T-helper 2 cell treated with Interferon-gamma antibody and Interleukin-4, amounts not matched to agents 5 μg/mL and 100 μg/mL, for 36 hours (primary cell): ENCODE measurements around the gene DENND1B.

Source experiments
- DNase-seq: peaks from one replicate; pipeline ENCODE4 v3.0.0; 2021; ENCODE audit warnings: low spot score
- H3K27ac Mint-ChIP-seq: one replicate; pipeline ENCODE4 v1.8.0; 2021; ENCODE audit warnings: mild to moderate bottlenecking, mixed read lengths
- H3K27me3 Mint-ChIP-seq: one replicate; pipeline ENCODE4 v1.8.0; 2021; ENCODE audit warnings: low read depth, mixed read lengths
- H3K36me3 Mint-ChIP-seq: one replicate; pipeline ENCODE4 v1.8.0; 2021; ENCODE audit warnings: low read depth, mixed read lengths
- H3K4me1 Mint-ChIP-seq: one replicate; pipeline ENCODE4 v1.8.0; 2021; ENCODE audit warnings: low read depth, mixed read lengths
- H3K4me3 Mint-ChIP-seq: one replicate; pipeline ENCODE4 v1.8.0; 2022; ENCODE audit warnings: mild to moderate bottlenecking, moderate library complexity, mixed read lengths
- H3K9me3 Mint-ChIP-seq: one replicate; pipeline ENCODE4 v1.8.0; 2021; ENCODE audit warnings: mixed read lengths

Gene DENND1B

DNA sequence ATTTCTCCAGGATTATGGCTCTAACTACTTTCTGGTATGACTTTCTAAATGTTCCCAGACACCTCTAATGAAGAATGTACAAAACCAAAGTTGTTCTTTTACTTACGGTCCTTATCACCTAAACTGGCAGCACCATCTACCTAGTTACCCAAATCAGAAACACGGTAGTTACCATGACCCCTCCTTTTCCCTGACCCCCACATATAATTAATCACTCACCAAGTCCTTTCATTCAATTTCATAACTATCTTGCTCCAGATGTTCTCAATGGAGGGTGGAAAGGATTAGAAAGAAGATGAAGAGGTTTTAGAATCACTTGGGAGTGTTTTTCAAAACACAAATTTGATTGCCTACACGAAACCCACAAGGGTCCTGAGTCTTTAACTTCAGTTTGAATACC, 98.0 kb downstream of the DENND1B start:
- Mint-ChIP-seq H3K4me3 (no peak overlapping the region), H3K27me3 (no peaks in the 10 kb centered on the region), H3K36me3 (no peaks in the 10 kb centered on the region), H3K4me1 (peaks cover 28% of the 10 kb centered on the region), H3K27ac (no peak overlapping the region), H3K9me3 (no peaks in the 10 kb centered on the region)
- DNase-seq, result no peak

DNA sequence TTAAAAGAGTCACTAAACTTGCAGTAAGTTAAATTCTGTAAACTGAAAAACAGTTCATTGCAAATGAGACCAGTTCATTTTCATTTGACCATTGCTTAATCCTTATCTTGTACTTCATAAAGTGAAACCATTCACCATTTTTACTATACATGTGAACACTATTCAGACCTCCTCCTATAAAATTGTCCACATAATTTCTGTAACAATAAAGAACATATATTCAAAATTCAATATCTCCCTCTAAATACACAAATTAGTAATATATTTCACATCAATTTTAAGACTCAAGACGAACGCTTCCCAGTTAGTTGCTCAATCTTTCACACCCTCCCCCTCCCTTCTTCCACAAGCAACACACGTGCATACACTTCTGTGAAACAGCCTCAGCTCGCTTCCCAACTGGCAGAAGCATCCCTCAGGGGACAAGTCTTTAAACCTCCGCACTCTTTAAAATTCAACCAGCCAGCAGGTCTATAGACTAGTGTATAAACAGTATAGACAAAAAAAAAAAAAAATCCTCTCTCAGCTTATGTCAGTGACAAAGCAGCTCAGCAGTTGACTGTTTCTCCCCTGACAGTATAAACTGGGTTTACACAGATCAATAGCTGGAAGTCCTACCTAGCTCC, 99.6 kb downstream of the DENND1B start:
- DNase-seq, result no peak
- Mint-ChIP-seq H3K27me3 (no peaks in the 10 kb centered on the region), H3K27ac (no peak overlapping the region), H3K4me1 (peaks cover 21% of the 10 kb centered on the region), H3K4me3 (no peak overlapping the region), H3K36me3 (no peaks in the 10 kb centered on the region), H3K9me3 (no peaks in the 10 kb centered on the region)

DNA sequence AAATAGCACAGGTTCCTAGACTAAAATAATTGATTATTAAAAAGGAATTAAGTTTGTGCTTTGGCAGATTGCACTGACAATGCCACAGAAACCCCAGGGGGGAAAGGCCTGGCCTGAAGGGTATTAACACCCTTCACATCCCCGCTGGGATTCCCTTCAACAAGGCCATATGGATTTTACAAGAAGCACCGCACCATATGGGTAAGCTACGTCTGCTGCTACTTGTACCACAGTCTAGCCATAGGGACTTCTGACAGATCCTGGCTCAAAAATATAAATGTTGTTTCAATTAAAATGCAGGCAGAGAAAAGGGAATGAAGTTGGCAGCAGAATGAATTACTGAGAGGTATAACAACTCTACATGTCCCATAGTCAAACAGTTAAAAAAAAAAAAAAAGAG, 101.0 kb downstream of the DENND1B start:
- peaks cover 21% of the 10 kb centered on the region for H3K4me1 Mint-ChIP-seq
- H3K4me3 Mint-ChIP-seq, result no peak overlapping the region
- no peak for DNase-seq
- no peaks in the 10 kb centered on the region for H3K27me3 Mint-ChIP-seq
- no peaks in the 10 kb centered on the region for H3K9me3 Mint-ChIP-seq
- no peak overlapping the region for H3K27ac Mint-ChIP-seq
- H3K36me3 Mint-ChIP-seq, result no peaks in the 10 kb centered on the region

DNA sequence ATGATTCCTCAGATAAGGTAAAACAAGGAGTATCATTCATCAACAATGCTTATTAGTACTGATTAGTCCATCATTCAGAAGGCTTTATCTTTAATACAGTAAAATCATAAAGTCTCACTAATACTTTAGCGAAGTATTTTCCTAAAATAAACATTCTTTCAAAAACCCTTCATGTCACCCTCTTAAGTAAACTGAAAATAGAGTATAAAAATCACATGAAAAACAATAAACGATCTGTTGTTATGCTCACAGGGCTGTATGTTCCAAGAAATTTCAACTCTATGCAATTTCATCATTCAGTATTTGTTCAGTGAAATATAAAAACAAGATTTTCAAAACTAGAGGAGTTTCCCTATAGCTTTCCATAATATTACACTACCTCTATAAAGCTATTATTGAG, 102.0 kb downstream of the DENND1B start:
- no peaks in the 10 kb centered on the region for H3K27me3 Mint-ChIP-seq
- peaks cover 21% of the 10 kb centered on the region for H3K4me1 Mint-ChIP-seq
- no peak for DNase-seq
- no peaks in the 10 kb centered on the region for H3K36me3 Mint-ChIP-seq
- no peak overlapping the region for H3K27ac Mint-ChIP-seq
- H3K9me3 Mint-ChIP-seq, result no peaks in the 10 kb centered on the region
- no peak overlapping the region for H3K4me3 Mint-ChIP-seq

DNA sequence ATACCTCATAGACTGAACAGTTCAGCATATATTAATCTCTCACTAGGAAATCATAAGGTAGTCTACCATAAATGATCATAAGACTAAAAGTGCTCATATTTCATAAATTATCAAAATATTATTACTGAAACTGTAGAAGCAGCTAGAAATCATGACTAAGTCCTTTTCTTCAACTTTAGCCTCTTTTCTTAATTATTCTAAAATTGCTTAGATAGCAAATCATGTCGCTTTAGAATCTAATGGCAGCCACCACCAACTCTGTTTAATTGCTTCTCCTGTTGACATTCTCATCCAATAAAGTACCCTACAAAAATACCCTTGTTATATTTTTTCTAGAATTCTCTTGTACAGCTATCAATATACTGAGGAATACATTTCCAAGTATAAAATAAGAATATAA, 102.9 kb downstream of the DENND1B start:
- H3K36me3 Mint-ChIP-seq, result no peaks in the 10 kb centered on the region
- no peak overlapping the region for H3K4me3 Mint-ChIP-seq
- H3K27me3 Mint-ChIP-seq, result no peaks in the 10 kb centered on the region
- H3K9me3 Mint-ChIP-seq, result no peaks in the 10 kb centered on the region
- H3K4me1 Mint-ChIP-seq, result peaks cover 16% of the 10 kb centered on the region
- H3K27ac Mint-ChIP-seq, result no peak overlapping the region
- no peak for DNase-seq

DNA sequence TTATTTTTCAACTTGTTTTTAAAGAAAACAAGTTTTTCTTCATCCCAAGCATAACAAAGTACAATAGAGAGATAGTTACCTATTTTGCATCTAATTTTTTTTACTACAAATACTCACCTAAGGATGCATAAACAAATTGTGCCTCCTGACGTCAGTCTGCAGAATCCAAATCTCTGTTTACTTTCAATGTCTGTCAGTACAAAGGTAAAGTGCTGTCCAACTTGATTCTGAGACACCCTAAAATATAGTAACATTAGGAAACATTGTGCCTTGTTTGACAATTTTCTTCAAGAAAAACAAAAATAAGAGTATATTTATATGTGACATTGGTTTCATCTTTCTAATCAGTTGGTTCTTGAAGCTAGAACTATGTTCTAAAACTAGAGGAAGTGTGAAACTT, 103.4 kb downstream of the DENND1B start:
- H3K9me3 Mint-ChIP-seq, result no peaks in the 10 kb centered on the region
- no peaks in the 10 kb centered on the region for H3K36me3 Mint-ChIP-seq
- H3K27me3 Mint-ChIP-seq, result no peaks in the 10 kb centered on the region
- no peak for DNase-seq
- no peak overlapping the region for H3K27ac Mint-ChIP-seq
- H3K4me1 Mint-ChIP-seq, result peaks cover 11% of the 10 kb centered on the region
- H3K4me3 Mint-ChIP-seq, result no peak overlapping the region

DNA sequence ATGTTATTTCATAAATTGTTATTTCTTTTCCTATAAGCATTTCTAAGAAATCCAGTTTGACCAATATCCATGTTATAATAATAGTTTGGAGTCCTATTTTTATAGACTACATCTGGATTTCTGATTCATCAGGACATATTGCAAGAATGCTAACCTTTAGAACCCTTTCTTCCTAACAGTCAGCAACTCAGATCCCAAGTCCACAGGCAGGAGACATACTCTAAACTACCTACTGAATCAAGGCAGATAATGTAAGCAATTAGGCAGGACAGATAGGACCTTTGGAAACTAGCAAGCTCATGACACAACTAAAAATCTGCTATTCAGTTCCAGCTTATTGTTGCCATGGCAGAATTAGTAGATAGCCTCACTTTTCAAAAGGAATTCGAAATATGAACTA, 104.1 kb downstream of the DENND1B start:
- no peaks in the 10 kb centered on the region for H3K27me3 Mint-ChIP-seq
- DNase-seq, result no peak
- peaks cover 9% of the 10 kb centered on the region for H3K4me1 Mint-ChIP-seq
- H3K27ac Mint-ChIP-seq, result no peak overlapping the region
- H3K4me3 Mint-ChIP-seq, result no peak overlapping the region
- no peaks in the 10 kb centered on the region for H3K9me3 Mint-ChIP-seq
- H3K36me3 Mint-ChIP-seq, result peaks cover 2% of the 10 kb centered on the region

- Mint-ChIP-seq H3K27me3 (no peaks in the 10 kb centered on the region), H3K27ac (no peak overlapping the region), H3K36me3 (peaks cover 8% of the 10 kb centered on the region), H3K9me3 (no peaks in the 10 kb centered on the region), H3K4me1 (peaks cover 10% of the 10 kb centered on the region), H3K4me3 (no peak overlapping the region)
- DNase-seq, result no peak
These were observed 108.5 kb downstream of the DENND1B start for GRCh38 chr1:197666769-197667285.

DNA sequence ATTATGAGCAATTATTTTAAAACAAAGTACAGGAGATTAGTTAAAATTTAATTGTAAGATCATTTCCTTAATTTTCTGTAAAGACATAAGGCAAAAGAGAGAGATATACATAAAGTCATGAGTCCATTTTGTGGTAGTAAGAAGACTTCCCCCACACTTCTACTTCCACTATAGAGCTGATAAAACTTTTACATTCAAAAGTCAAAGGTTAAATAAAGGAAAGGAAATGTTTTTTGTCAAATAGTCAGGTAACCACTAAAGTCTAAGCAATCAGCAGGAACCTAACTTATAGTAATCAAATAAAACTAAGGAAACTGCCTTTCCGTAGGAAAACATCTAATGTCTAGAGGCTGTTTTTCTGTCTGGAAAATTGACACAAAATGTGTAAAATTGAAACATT, 110.9 kb downstream of the DENND1B start:
- Mint-ChIP-seq H3K4me3 (no peak overlapping the region), H3K27me3 (no peaks in the 10 kb centered on the region), H3K27ac (no peak overlapping the region), H3K36me3 (peaks cover 8% of the 10 kb centered on the region), H3K4me1 (peaks cover 13% of the 10 kb centered on the region), H3K9me3 (no peaks in the 10 kb centered on the region)
- DNase-seq, result no peak

GRCh38 chr1:197663162-197663953, 111.9 kb downstream of the DENND1B start:
- H3K27ac Mint-ChIP-seq, result no peak overlapping the region
- H3K9me3 Mint-ChIP-seq, result no peaks in the 10 kb centered on the region
- H3K36me3 Mint-ChIP-seq, result peaks cover 8% of the 10 kb centered on the region
- peaks cover 17% of the 10 kb centered on the region for H3K4me1 Mint-ChIP-seq
- H3K27me3 Mint-ChIP-seq, result no peaks in the 10 kb centered on the region
- no peak for DNase-seq
- no peak overlapping the region for H3K4me3 Mint-ChIP-seq

DNA sequence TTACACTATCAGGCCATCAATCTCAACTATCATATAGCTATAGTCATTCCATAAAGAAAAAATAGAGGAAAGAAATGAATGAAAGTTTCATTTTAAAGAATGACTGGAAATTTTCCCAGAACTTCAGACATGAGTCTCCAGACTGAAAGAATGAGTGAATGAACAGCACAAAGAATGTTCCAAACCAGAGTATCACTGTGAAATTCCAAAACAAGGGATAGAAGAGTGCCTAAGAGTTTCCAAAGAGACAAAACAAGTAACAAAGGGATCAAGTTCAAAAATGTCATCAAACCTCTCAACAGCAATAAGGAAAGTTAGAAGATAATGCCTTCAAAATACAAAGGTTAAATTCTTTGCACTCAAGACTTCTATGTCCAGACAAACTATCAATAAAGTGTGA, 114.9 kb downstream of the DENND1B start:
- Mint-ChIP-seq H3K9me3 (no peaks in the 10 kb centered on the region), H3K4me3 (no peak overlapping the region), H3K27ac (peak overlapping the region; percentile 32), H3K27me3 (no peaks in the 10 kb centered on the region), H3K4me1 (peaks cover 21% of the 10 kb centered on the region), H3K36me3 (peaks cover 24% of the 10 kb centered on the region)
- DNase-seq, result no peak

- no peak for DNase-seq
- H3K4me1 Mint-ChIP-seq, result peaks cover 16% of the 10 kb centered on the region
- peaks cover 22% of the 10 kb centered on the region for H3K36me3 Mint-ChIP-seq
- H3K9me3 Mint-ChIP-seq, result no peaks in the 10 kb centered on the region
- H3K27me3 Mint-ChIP-seq, result no peaks in the 10 kb centered on the region
- H3K27ac Mint-ChIP-seq, result no peak overlapping the region
- H3K4me3 Mint-ChIP-seq, result no peak overlapping the region
These were observed 116.1 kb downstream of the DENND1B start for GRCh38 chr1:197659171-197659570.

DNA sequence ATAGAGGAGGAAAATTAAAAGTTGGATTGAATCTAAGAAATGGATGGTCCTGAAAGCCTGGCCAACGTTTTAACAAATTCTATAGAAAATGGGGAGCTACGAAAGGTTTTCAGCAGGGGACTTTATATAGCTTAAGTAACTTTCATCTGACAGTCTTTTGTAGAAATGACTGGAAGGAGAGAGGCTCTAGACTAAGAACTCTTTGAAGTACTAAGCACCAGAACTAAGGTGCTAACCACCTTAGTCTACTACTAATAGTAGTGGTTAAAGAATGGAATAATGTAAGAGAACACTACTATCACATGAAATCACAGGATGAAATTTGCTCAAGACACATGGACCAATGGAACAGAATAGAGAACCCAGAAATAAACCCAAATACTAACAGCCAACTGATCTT, 126.1 kb downstream of the DENND1B start:
- Mint-ChIP-seq H3K27ac (no peak overlapping the region), H3K9me3 (no peaks in the 10 kb centered on the region), H3K27me3 (no peaks in the 10 kb centered on the region), H3K4me3 (no peak overlapping the region), H3K4me1 (peaks cover 6% of the 10 kb centered on the region), H3K36me3 (peaks cover 29% of the 10 kb centered on the region)
- DNase-seq, result no peak

DNA sequence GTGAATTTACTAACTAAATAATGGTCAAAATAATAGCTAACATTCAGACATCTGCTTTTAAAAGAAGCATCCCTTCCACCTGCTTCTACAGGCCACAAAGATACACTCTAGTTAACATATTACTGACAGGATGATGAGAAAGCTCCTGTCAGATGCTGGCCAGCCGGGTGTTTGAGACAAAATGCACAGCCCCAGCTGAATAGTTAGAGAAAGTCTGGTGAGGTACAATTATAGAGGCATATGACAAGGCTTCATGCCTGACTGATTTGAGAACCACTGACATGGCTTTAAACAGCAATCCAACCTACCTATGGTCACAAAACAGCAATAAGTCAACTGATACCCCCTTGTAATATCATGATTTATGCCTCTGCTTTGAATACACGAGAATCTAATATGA, 137.0 kb downstream of the DENND1B start:
- peaks cover 4% of the 10 kb centered on the region for H3K4me1 Mint-ChIP-seq
- no peak for DNase-seq
- H3K27ac Mint-ChIP-seq, result no peak overlapping the region
- peaks cover 39% of the 10 kb centered on the region for H3K36me3 Mint-ChIP-seq
- no peak overlapping the region for H3K4me3 Mint-ChIP-seq
- no peaks in the 10 kb centered on the region for H3K9me3 Mint-ChIP-seq
- no peaks in the 10 kb centered on the region for H3K27me3 Mint-ChIP-seq
